Stimulated activated CD4-positive, alpha-beta T cell treated with anti-CD3 and anti-CD28 coated beads, Interleukin-1b, Interleukin-23, amount 100 ng/mL, for 4 hours (primary cell): ENCODE data around the gene EML2.
A peak's percentile ranks its signal among the peaks of the same experiment; 100 is the strongest.
"Not testable (repeated sequence)": the region's sequence is repeated elsewhere in the genome, so short reads cannot be mapped to it uniquely, and the experiment has no call there.

Source experiments
- DNase-seq, 2 donors: peaks; one replicate each; pipeline ENCODE4 v3.0.0-alpha.2; 2020; ENCODE audit warnings: low read depth in 2 of 2

The EML2 gene, protein sequence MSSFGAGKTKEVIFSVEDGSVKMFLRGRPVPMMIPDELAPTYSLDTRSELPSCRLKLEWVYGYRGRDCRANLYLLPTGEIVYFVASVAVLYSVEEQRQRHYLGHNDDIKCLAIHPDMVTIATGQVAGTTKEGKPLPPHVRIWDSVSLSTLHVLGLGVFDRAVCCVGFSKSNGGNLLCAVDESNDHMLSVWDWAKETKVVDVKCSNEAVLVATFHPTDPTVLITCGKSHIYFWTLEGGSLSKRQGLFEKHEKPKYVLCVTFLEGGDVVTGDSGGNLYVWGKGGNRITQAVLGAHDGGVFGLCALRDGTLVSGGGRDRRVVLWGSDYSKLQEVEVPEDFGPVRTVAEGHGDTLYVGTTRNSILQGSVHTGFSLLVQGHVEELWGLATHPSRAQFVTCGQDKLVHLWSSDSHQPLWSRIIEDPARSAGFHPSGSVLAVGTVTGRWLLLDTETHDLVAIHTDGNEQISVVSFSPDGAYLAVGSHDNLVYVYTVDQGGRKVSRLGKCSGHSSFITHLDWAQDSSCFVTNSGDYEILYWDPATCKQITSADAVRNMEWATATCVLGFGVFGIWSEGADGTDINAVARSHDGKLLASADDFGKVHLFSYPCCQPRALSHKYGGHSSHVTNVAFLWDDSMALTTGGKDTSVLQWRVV

GRCh38 chr19:45638930-45639729, at the start of gene EML2:
EML2 (minus strand) TSS chr19:45639397; CDS start chr19:45639376, 21 bp downstream.
- DNase-seq: peak; percentile 23 to 58

- DNase-seq: no peak
These were observed 48.4 kb upstream of the EML2 start for GRCh38 chr19:45687599-45687998.

GRCh38 chr19:45685045-45685444, 45.8 kb upstream of the EML2 start:
- not testable (repeated sequence) for DNase-seq

- DNase-seq: no peak
These were observed 43.7 kb upstream of the EML2 start for GRCh38 chr19:45682908-45683307.

- DNase-seq: no peak
These were observed 42.9 kb upstream of the EML2 start for GRCh38 chr19:45682117-45682516.

DNA sequence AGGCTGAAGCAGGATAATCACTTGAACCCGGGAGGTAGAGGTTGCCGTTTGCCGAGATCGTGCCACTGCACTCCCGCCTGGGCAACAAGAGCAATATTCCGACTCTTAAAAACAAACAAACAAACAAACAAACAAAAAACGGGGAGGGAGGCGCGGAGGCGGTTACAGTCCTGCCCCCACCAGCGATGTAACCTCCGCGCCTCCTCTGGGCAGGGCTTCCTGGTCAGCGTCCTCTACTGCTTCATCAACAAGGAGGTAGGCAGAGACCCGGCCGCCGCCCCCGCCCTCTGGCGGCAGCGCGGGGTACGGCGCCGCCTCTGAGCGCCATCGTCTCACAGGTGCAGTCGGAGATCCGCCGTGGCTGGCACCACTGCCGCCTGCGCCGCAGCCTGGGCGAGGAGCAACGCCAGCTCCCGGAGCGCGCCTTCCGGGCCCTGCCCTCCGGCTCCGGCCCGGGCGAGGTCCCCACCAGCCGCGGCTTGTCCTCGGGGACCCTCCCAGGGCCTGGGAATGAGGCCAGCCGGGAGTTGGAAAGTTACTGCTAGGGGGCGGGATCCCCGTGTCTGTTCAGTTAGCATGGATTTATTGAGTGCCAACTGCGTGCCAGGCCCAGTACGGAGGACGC, 42.3 kb upstream of the EML2 start:
- peak; percentile 77 to 81 for DNase-seq

DNA sequence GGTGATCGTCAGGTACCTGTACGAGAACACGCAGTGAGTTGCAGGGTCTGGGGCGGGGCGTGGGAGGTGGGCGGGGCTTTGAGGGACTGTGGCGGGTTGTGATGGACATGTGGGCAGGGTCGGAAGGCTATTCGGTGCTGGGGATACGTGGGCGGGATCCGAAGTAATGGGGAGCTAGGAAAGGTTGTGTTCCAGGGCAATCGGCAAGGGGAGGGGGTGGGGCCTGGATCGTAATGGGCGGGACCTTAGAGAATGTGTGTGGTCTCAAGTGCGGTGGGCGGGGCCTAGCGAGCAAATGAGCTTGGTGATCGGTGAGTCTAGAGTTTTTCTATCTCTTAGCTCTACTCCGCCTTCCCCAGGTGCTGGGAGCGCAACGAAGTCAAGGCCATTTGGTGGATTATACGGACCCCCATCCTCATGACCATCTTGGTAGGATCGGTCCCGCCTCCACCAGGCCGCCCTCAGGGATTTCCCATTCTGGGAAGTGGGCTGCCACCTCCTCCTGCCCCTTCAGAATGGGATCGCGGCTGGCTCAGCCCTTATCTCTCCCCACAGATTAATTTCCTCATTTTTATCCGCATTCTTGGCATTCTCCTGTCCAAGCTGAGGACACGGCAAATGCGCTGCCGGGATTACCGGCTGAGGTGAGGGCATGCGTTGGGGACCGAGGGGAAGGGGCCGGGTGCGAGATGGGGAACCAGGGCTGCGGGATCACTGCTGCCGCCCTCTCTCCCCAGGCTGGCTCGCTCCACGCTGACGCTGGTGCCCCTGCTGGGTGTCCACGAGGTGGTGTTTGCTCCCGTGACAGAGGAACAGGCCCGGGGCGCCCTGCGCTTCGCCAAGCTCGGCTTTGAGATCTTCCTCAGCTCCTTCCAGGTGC, 38.4 kb upstream of the EML2 start:
- peak; percentile 76 to 82 for DNase-seq

DNA sequence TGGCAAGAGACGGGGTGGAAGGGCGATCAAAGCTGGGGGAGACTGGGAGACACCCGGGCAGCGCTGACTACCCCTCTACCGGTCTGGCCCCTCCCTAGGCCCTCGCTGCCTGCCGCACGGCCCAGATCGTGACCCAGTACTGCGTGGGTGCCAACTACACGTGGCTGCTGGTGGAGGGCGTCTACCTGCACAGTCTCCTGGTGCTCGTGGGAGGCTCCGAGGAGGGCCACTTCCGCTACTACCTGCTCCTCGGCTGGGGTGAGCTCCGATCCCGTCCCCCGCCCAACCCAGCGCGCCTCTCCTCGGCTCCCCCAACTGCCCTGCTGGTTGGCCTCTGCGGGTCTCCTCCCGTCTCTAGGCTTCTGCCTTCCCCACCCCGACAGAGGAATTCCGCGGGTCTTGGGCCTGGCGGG, 37.7 kb upstream of the EML2 start:
- DNase-seq: peak; percentile 48 to 68

GRCh38 chr19:45674946-45675345, 35.7 kb upstream of the EML2 start:
- DNase-seq: no peak

- peak in 1 of 2 donors; percentile 43 for DNase-seq
These were observed 31.7 kb upstream of the EML2 start for GRCh38 chr19:45670670-45671453.

GRCh38 chr19:45668342-45668871, 29.2 kb upstream of the EML2 start:
- DNase-seq: no peak

GRCh38 chr19:45667620-45668341, 28.6 kb upstream of the EML2 start, which contains the start of gene GIPR:
GIPR (plus strand) TSS chr19:45668221; CDS start chr19:45669521, 1,300 bp downstream.
- DNase-seq: peak in 1 of 2 donors; percentile 51

- no peak for DNase-seq
These were observed 25.4 kb upstream of the EML2 start for GRCh38 chr19:45664575-45664974.

DNA sequence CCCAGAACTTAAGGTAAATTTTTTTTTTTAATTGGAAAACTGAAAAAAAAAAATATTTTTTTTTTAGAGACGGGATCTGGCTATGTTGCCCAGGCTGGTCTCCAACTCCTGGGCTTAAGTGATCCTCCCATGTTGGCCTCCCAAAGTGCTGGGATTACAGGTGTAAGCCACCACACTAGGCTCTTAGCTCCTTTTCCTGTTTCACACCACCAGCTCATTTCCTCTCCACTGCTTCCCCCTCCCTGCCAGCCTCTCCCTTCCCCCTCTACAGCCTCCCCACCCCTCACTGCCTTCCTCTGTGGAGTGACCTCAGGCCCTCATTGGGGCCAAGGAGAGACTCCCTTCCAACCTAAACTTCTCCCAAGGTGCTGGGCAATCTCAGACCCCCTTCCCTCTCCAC, 24.6 kb upstream of the EML2 start:
- no peak for DNase-seq

GRCh38 chr19:45660636-45661035, 21.4 kb upstream of the EML2 start:
- DNase-seq: no peak

GRCh38 chr19:45659096-45659729, 20.0 kb upstream of the EML2 start:
- DNase-seq: no peak

DNA sequence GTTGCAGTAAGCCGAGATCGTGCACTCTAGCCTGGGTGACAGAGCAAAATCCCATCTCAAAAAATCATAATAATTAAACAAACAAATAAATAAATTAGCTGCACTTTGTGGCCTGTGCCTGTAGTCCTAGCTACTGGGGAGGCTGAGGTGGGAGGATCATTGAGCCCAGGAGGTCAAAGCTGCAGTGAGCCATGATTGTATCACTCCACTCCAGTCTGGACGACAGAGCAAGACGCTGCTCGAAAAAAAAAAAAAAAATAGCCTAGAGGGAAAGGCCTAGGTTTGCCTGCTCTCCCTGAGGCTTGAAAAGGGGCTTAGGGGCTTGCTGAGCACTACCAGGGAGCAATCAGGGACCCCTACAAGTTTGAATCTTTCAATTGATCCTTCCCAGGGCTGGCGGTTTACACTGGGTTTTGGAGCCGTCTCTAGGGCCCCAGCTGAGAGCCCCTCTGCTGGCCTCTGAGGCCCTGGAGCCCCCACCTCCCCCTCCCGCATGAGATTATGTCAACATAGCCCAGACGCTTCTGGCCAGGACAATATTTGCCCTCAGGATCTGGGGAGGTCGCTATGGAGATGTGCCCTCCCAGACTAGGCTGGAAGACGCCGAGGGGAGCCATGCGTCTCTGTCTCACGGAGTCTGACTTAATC, 18.4 kb upstream of the EML2 start:
- no peak for DNase-seq

GRCh38 chr19:45655073-45655472, 15.9 kb upstream of the EML2 start:
- DNase-seq: no peak
